ENCODE measurements around the gene AFG1L.

DNA sequence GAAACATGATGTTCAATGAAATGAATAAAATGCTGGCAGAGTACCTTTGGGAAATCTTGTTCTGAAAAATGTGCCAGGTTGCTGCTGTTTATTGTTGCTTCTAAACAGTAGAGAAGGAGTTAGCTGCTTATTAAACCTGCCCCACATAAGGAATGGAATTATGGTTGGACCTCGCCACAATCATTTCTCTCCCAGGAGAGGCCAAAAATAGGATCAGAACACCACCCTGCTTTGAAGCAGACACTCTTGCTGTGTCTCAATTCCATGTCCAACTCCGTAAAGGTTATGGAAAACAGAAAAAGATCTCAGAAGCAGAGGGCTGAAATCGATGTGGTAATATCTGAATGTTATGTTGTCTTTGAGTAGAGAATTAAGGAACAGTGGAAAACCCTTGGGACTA lies 27.9 kb downstream of the AFG1L start:
- TF ChIP-seq, protein P1, sequence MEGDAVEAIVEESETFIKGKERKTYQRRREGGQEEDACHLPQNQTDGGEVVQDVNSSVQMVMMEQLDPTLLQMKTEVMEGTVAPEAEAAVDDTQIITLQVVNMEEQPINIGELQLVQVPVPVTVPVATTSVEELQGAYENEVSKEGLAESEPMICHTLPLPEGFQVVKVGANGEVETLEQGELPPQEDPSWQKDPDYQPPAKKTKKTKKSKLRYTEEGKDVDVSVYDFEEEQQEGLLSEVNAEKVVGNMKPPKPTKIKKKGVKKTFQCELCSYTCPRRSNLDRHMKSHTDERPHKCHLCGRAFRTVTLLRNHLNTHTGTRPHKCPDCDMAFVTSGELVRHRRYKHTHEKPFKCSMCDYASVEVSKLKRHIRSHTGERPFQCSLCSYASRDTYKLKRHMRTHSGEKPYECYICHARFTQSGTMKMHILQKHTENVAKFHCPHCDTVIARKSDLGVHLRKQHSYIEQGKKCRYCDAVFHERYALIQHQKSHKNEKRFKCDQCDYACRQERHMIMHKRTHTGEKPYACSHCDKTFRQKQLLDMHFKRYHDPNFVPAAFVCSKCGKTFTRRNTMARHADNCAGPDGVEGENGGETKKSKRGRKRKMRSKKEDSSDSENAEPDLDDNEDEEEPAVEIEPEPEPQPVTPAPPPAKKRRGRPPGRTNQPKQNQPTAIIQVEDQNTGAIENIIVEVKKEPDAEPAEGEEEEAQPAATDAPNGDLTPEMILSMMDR (conservative IDR thresholded peaks at IDR 0.05; ENCODE audit: low read length), result no peak
- no peak for TF ChIP-seq EZH2phosphoT487 (IDR thresholded peaks at IDR 0.05; ENCODE audit: borderline replicate concordance)

Measured in Loucy (cell line).